Mammary epithelial cell (primary cell): ENCODE measurements around the gene GALNT2.

Experiments used
- CTCF ChIP-seq, 2 donors: IDR thresholded peaks in 1 of 2; conservative IDR thresholded peaks in 1 of 2; 2 replicates each; pipeline ENCODE4 v1.5.1; 2011 to 2012; ENCODE audit warnings: inconsistent platforms in 2 of 2, low read length in 2 of 2, mild to moderate bottlenecking in 2 of 2, control low read depth in 1 of 2, low read depth in 1 of 2; ENCODE audit not compliant: insufficient read depth in 1 of 2; ENCODE audit errors: extremely low read depth in 1 of 2
- EZH2 ChIP-seq: IDR thresholded peaks from 2 replicates; pipeline ENCODE4 v1.6.1; 2012; ENCODE audit warnings: low read length, inconsistent platforms, borderline replicate concordance

- TF ChIP-seq CTCF (conservative IDR thresholded peaks at IDR 0.05 in 1 of 2, IDR thresholded peaks at IDR 0.05 in 1 of 2; ENCODE audit: extremely low read depth in 1 of 2, insufficient read depth in 1 of 2, low read depth in 1 of 2, low read length in 2 of 2) (no peak), EZH2 (no peak)
Observed at GRCh38 chr1:230138561-230139239, 71.7 kb downstream of the GALNT2 start.
